HG03135 (cell line): ENCODE measurements around the gene ZC3H13.

Experiments
- ATAC-seq: cut with Tn5 transposase; IDR thresholded peaks from one replicate; pipeline ENCODE4 v1.9.1; 2021; ENCODE audit warnings: mild to moderate bottlenecking, moderate library complexity; ENCODE audit not compliant: unreplicated experiment

The ZC3H13 gene

GRCh38 chr13:45941261-45941660 is 111.3 kb downstream of the ZC3H13 start:
- no peak for ATAC-seq

GRCh38 chr13:45940061-45940460 is 112.5 kb downstream of the ZC3H13 start:
- no peak for ATAC-seq

GRCh38 chr13:45936621-45937020 is 115.9 kb downstream of the ZC3H13 start:
- ATAC-seq, result no peak

- ATAC-seq, result no peak
Measured at GRCh38 chr13:45934283-45934682, 118.3 kb downstream of the ZC3H13 start.

- ATAC-seq, result no peak
Measured at GRCh38 chr13:45933203-45933908, 119.2 kb downstream of the ZC3H13 start.

- ATAC-seq, result no peak
Measured at GRCh38 chr13:45932676-45933075, 119.9 kb downstream of the ZC3H13 start.

GRCh38 chr13:45932172-45932571 is 120.4 kb downstream of the ZC3H13 start:
- no peak for ATAC-seq

GRCh38 chr13:45931211-45931610 is 121.3 kb downstream of the ZC3H13 start:
- no peak for ATAC-seq

- no peak for ATAC-seq
Measured at GRCh38 chr13:45930177-45930576, 122.4 kb downstream of the ZC3H13 start.

- no peak for ATAC-seq
Measured at GRCh38 chr13:45928843-45929242, 123.7 kb downstream of the ZC3H13 start.

- no peak for ATAC-seq
Measured at GRCh38 chr13:45928176-45928575, 124.4 kb downstream of the ZC3H13 start.

GRCh38 chr13:45926741-45927140 is 125.8 kb downstream of the ZC3H13 start:
- ATAC-seq, result no peak

GRCh38 chr13:45925151-45925550 is 127.4 kb downstream of the ZC3H13 start:
- no peak for ATAC-seq

- ATAC-seq, result no peak
Measured at GRCh38 chr13:45921162-45921736, 131.3 kb downstream of the ZC3H13 start.

- ATAC-seq, result no peak
Measured at GRCh38 chr13:45918597-45918996, 133.9 kb downstream of the ZC3H13 start.

GRCh38 chr13:45917019-45917418 is 135.5 kb downstream of the ZC3H13 start:
- ATAC-seq, result no peak

GRCh38 chr13:45915686-45916439 is 136.7 kb downstream of the ZC3H13 start:
- no peak for ATAC-seq

- no peak for ATAC-seq
Measured at GRCh38 chr13:45909673-45910072, 142.9 kb downstream of the ZC3H13 start.

- ATAC-seq, result no peak
Measured at GRCh38 chr13:45909089-45909488, 143.5 kb downstream of the ZC3H13 start.

GRCh38 chr13:45907503-45907902 is 145.0 kb downstream of the ZC3H13 start:
- ATAC-seq, result no peak
